Stimulated activated naive CD4-positive, alpha-beta T cell treated with Interleukin-2 at 50 U/mL for 16 hours (primary cell): ENCODE measurements around the gene SRF.
"Not testable (repeated sequence)": the region's sequence is repeated elsewhere in the genome, so short reads cannot be mapped to it uniquely, and the experiment has no call there.

Experiments used
- DNase-seq: peaks from one replicate; lab custom pipeline; 2025; lab: John Stamatoyannopoulos, UW

SRF gene

GRCh38 chr6:43170931-43171706, at the start of gene SRF:
TSS of gene SRF (plus strand) at chr6:43171269. CDS start at chr6:43171657, 388 bp downstream.
- DNase-seq: peak; percentile 98

GRCh38 chr6:43122146-43122545, 48.9 kb upstream of the SRF start:
- DNase-seq: no peak

GRCh38 chr6:43123461-43124314, 47.4 kb upstream of the SRF start:
- no peak for DNase-seq

GRCh38 chr6:43124481-43124880, 46.6 kb upstream of the SRF start:
- DNase-seq: no peak

- no peak for DNase-seq
These were observed 46.0 kb upstream of the SRF start for GRCh38 chr6:43125119-43125518.

- no peak for DNase-seq
These were observed 45.5 kb upstream of the SRF start for GRCh38 chr6:43125555-43125954.

- DNase-seq: no peak
These were observed 43.9 kb upstream of the SRF start for GRCh38 chr6:43127180-43127579.

GRCh38 chr6:43127877-43128276, 43.2 kb upstream of the SRF start:
- DNase-seq: no peak

- no peak for DNase-seq
These were observed 42.1 kb upstream of the SRF start for GRCh38 chr6:43128926-43129325.

GRCh38 chr6:43129434-43130194, 41.5 kb upstream of the SRF start:
- DNase-seq: no peak

- no peak for DNase-seq
These were observed 40.6 kb upstream of the SRF start for GRCh38 chr6:43130429-43130828.

GRCh38 chr6:43131379-43131778, 39.7 kb upstream of the SRF start:
- DNase-seq: not testable (repeated sequence)

- DNase-seq: no peak
These were observed 32.8 kb upstream of the SRF start for GRCh38 chr6:43138267-43138666.

GRCh38 chr6:43139973-43140372, 31.1 kb upstream of the SRF start:
- DNase-seq: not testable (repeated sequence)

GRCh38 chr6:43141644-43142043, 29.4 kb upstream of the SRF start:
- DNase-seq: no peak

GRCh38 chr6:43142101-43142500, 29.0 kb upstream of the SRF start:
- DNase-seq: no peak

GRCh38 chr6:43143235-43144128, 27.6 kb upstream of the SRF start:
- DNase-seq: peak; percentile 47

- no peak for DNase-seq
These were observed 26.2 kb upstream of the SRF start for GRCh38 chr6:43144879-43145278.

- DNase-seq: no peak
These were observed 24.8 kb upstream of the SRF start for GRCh38 chr6:43146261-43146660.

GRCh38 chr6:43146709-43147688, 24.1 kb upstream of the SRF start:
- no peak for DNase-seq
